ENCODE results near the gene C9orf43.

DNA sequence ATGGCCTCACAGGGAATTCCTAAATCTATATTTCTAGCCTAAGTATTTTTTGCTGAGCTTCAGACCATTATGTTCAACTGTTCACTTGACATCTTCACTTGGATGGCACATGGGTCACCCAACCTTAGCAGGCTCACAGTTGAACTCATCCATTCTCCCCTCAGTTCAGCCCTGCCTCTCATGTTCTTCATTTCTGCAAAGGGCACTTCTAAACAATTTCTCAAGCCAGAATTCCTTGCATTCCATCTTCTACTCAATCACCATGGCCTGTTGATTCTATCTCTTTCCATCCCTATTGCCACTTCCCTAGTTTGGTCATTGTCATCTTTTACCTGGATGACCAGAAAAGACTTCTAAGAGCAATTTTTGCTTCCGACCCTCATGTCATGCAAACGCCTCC, 45.7 kb downstream of the C9orf43 start:
- TF ChIP-seq POLR2AphosphoS5 (IDR thresholded peaks at IDR 0.05): no peak
- TF ChIP-seq, protein P1, sequence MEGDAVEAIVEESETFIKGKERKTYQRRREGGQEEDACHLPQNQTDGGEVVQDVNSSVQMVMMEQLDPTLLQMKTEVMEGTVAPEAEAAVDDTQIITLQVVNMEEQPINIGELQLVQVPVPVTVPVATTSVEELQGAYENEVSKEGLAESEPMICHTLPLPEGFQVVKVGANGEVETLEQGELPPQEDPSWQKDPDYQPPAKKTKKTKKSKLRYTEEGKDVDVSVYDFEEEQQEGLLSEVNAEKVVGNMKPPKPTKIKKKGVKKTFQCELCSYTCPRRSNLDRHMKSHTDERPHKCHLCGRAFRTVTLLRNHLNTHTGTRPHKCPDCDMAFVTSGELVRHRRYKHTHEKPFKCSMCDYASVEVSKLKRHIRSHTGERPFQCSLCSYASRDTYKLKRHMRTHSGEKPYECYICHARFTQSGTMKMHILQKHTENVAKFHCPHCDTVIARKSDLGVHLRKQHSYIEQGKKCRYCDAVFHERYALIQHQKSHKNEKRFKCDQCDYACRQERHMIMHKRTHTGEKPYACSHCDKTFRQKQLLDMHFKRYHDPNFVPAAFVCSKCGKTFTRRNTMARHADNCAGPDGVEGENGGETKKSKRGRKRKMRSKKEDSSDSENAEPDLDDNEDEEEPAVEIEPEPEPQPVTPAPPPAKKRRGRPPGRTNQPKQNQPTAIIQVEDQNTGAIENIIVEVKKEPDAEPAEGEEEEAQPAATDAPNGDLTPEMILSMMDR (IDR thresholded peaks at IDR 0.05): no peak

Measured in upper lobe of left lung (tissue), 4 donors.